H1 (cell line): ENCODE measurements around the gene DOCK9. TPM values are rescaled to one million over a fixed set of nuclear protein-coding genes. Genes with fewer than 3 reads are reported as not detected.

Experiments
- CTCF ChIA-PET: fragments of 300-600 bp; sonication (Branson Sonifier 250); formaldehyde crosslinking; loops from one replicate; lab custom pipeline; 2021; ENCODE audit not compliant: partially characterized antibody; lab: Charles Lee
- POLR2A ChIA-PET: fragments of 300-600 bp; sonication (Branson Sonifier 250); formaldehyde crosslinking; loops from one replicate; lab custom pipeline; 2021; ENCODE audit warnings: inconsistent platforms; ENCODE audit not compliant: partially characterized antibody; lab: Charles Lee
- DNase-seq, 2 experiments: peaks; one replicate each; pipeline versions ENCODE4 v3.0.0 to v3.0.0-alpha.2; 2010 to 2022; ENCODE audit warnings: low spot score in 2 of 2, low read depth in 1 of 2, mixed read lengths in 1 of 2
- FAIRE-seq: peaks from 2 replicates; lab custom pipeline; 2011; peaks lifted over from hg19 to GRCh38; lab: Jason Lieb, UNC
- H2AFZ ChIP-seq: 2 replicates; pipeline ENCODE4 v1.8.1; 2012; ENCODE audit warnings: low read length, inconsistent platforms
- H2AK5ac ChIP-seq: 2 replicates; pipeline ENCODE4 v1.6.1; 2013; ENCODE audit warnings: low read depth, low read length
- H2BK120ac ChIP-seq: replicated peaks from 2 replicates; pipeline ENCODE3; 2013; ENCODE audit warnings: low read depth, low read length, inconsistent platforms
- H2BK12ac ChIP-seq: 2 replicates; pipeline ENCODE4 v1.6.1; 2013; ENCODE audit warnings: low read depth, low read length
- H2BK15ac ChIP-seq: 2 replicates; pipeline ENCODE4 v1.6.1; 2013; ENCODE audit warnings: low read length
- H2BK20ac ChIP-seq: 2 replicates; pipeline ENCODE4 v1.6.1; 2013; ENCODE audit warnings: low read length
- H2BK5ac ChIP-seq: 2 replicates; pipeline ENCODE4 v1.6.1; 2013; ENCODE audit warnings: low read depth, low read length
- H3K14ac ChIP-seq: 2 replicates; pipeline ENCODE4 v1.6.1; 2013; ENCODE audit warnings: inconsistent platforms; ENCODE audit not compliant: insufficient read length
- H3K18ac ChIP-seq: 2 replicates; pipeline ENCODE4 v1.6.1; 2013; ENCODE audit warnings: low read length; ENCODE audit errors: extremely low read depth
- H3K23ac ChIP-seq: 2 replicates; pipeline ENCODE4 v1.6.1; 2013; ENCODE audit warnings: inconsistent platforms; ENCODE audit not compliant: insufficient read length
- H3K23me2 ChIP-seq: 2 replicates; pipeline ENCODE4 v1.6.1; 2013; ENCODE audit warnings: low read depth, low read length
- H3K27ac ChIP-seq: 2 replicates; pipeline ENCODE4 v1.6.1; 2011; ENCODE audit warnings: low read depth, low read length, inconsistent platforms
- H3K27me3 ChIP-seq, 4 experiments: replicated peaks in 1 of 4; 1 replicate in 1 of 4; 2 replicates in 3 of 4; pipeline versions ENCODE4 v1.6.1 to v1.8.1; 2011 to 2013; ENCODE audit warnings: low read length in 3 of 4, mild to moderate bottlenecking in 3 of 4, inconsistent platforms in 2 of 4, mixed read lengths in 2 of 4, moderate library complexity in 1 of 4; ENCODE audit not compliant: control insufficient read depth in 3 of 4, insufficient read depth in 3 of 4; ENCODE audit errors: extremely low read depth in 1 of 4
- H3K36me3 ChIP-seq, 4 experiments: 2 replicates each; pipeline versions ENCODE4 v1.6.1 to v1.8.1; 2011 to 2013; ENCODE audit warnings: mild to moderate bottlenecking in 4 of 4, low read length in 3 of 4, moderate library complexity in 2 of 4, control low read depth in 1 of 4, inconsistent platforms in 1 of 4; ENCODE audit not compliant: insufficient read depth in 4 of 4, control insufficient read depth in 2 of 4
- H3K4ac ChIP-seq: replicated peaks from 2 replicates; pipeline ENCODE3; 2013; ENCODE audit warnings: low read length, low read depth, mixed read lengths, inconsistent platforms; ENCODE audit not compliant: insufficient read length
- H3K4me1 ChIP-seq, 4 experiments: replicated peaks in 1 of 4; 1 replicate in 1 of 4; 2 replicates in 3 of 4; pipeline versions ENCODE4 v1.6.1 to v1.8.1; 2011 to 2013; ENCODE audit warnings: low read length in 3 of 4, inconsistent platforms in 2 of 4, mixed read lengths in 1 of 4; ENCODE audit not compliant: insufficient read depth in 4 of 4, control insufficient read depth in 3 of 4
- H3K4me2 ChIP-seq, 2 experiments: 2 replicates each; pipeline versions ENCODE4 v1.6.1 to v1.8.1; 2011 to 2013; ENCODE audit warnings: low read depth in 2 of 2, low read length in 2 of 2, control low read depth in 1 of 2, inconsistent platforms in 1 of 2, mild to moderate bottlenecking in 1 of 2; ENCODE audit not compliant: insufficient read depth in 1 of 2
- H3K4me3 ChIP-seq, 4 experiments: fragments of 200-600, 300-600 bp in 1 of 4; sonication (generic), shearing (Covaris generic), sonication (Bioruptor Twin) in 1 of 4; 2 replicates each; pipeline versions ENCODE4 v1.5.1 to v1.8.1; 2011 to 2016; ENCODE audit warnings: low read length in 4 of 4, low read depth in 3 of 4, control low read depth in 2 of 4, inconsistent platforms in 2 of 4, mild to moderate bottlenecking in 2 of 4, mixed read lengths in 1 of 4, moderate library complexity in 1 of 4; ENCODE audit not compliant: insufficient read depth in 2 of 4; ENCODE audit errors: extremely low read depth in 1 of 4
- H3K56ac ChIP-seq: replicated peaks from 2 replicates; pipeline ENCODE3; 2013; ENCODE audit warnings: low read depth, mild to moderate bottlenecking, mixed read lengths, low read length, inconsistent platforms; ENCODE audit not compliant: insufficient read length
- H3K79me1 ChIP-seq: 2 replicates; pipeline ENCODE4 v1.6.1; 2013; ENCODE audit warnings: low read depth, low read length, control low read depth
- H3K79me2 ChIP-seq, 2 experiments: 2 replicates each; pipeline versions ENCODE4 v1.6.1 to v1.8.1; 2012 to 2013; ENCODE audit warnings: low read length in 2 of 2, mild to moderate bottlenecking in 2 of 2, inconsistent platforms in 1 of 2; ENCODE audit not compliant: insufficient read depth in 2 of 2, control insufficient read depth in 1 of 2
- H3K9ac ChIP-seq, 4 experiments: replicated peaks in 1 of 4; 1 replicate in 1 of 4; 2 replicates in 3 of 4; pipeline versions ENCODE4 v1.6.1 to v1.8.1; 2011 to 2013; ENCODE audit warnings: low read depth in 3 of 4, low read length in 3 of 4, control low read depth in 2 of 4, mild to moderate bottlenecking in 2 of 4, moderate library complexity in 2 of 4, inconsistent platforms in 1 of 4; ENCODE audit errors: extremely low read depth in 1 of 4
- H3K9me3 ChIP-seq, 2 experiments: 2 replicates each; pipeline versions ENCODE4 v1.6.1 to v1.8.1; 2012 to 2013; ENCODE audit warnings: mild to moderate bottlenecking in 2 of 2, moderate library complexity in 2 of 2, control low read depth in 1 of 2, inconsistent platforms in 1 of 2, low read depth in 1 of 2, low read length in 1 of 2, mixed read lengths in 1 of 2; ENCODE audit not compliant: insufficient read depth in 2 of 2
- H4K20me1 ChIP-seq, 2 experiments: replicated peaks in 1 of 2; 2 replicates each; pipeline versions ENCODE3 to v1.8.1; 2011 to 2013; ENCODE audit warnings: inconsistent platforms in 2 of 2, low read length in 2 of 2, mild to moderate bottlenecking in 1 of 2; ENCODE audit not compliant: insufficient read depth in 2 of 2, control insufficient read depth in 1 of 2
- H4K5ac ChIP-seq: 2 replicates; pipeline ENCODE4 v1.6.1; 2013; ENCODE audit warnings: low read length, low read depth, mixed read lengths, inconsistent platforms; ENCODE audit not compliant: insufficient read length
- H4K8ac ChIP-seq: 2 replicates; pipeline ENCODE4 v1.8.0; 2013; ENCODE audit warnings: mild to moderate bottlenecking, moderate library complexity, low read length, inconsistent platforms; ENCODE audit not compliant: insufficient read depth; ENCODE audit errors: extremely low read depth
- H4K91ac ChIP-seq: replicated peaks from 2 replicates; pipeline ENCODE3; 2013; ENCODE audit warnings: low read length, mixed read lengths, inconsistent platforms; ENCODE audit not compliant: insufficient read length
- ASH2L ChIP-seq: fragments of 200-600, 300-600 bp; sonication (generic); IDR thresholded peaks from one replicate; pipeline ENCODE4 v1.7.1; 2017; ENCODE audit warnings: low read length
- BACH1 ChIP-seq: IDR thresholded peaks from 2 replicates; pipeline ENCODE4 v1.6.1; 2012; ENCODE audit warnings: low read length, improper control_type of control experiment
- BRCA1 ChIP-seq: IDR thresholded peaks from 2 replicates; pipeline ENCODE4 v1.6.1; 2012; ENCODE audit warnings: low read depth, low read length, improper control_type of control experiment
- CREB1 ChIP-seq: IDR thresholded peaks from 2 replicates; pipeline ENCODE4 v1.6.1; 2012; ENCODE audit warnings: inconsistent platforms
- JUN ChIP-seq: IDR thresholded peaks from 2 replicates; pipeline ENCODE4 v1.6.1; 2011; ENCODE audit warnings: low read depth, mild to moderate bottlenecking, improper control_type of control experiment, low read length
- NANOG ChIP-seq: IDR thresholded peaks from 2 replicates; pipeline ENCODE4 v1.6.1; 2011; ENCODE audit warnings: low read length, low read depth, mild to moderate bottlenecking, inconsistent platforms; ENCODE audit not compliant: insufficient read depth, poor library complexity, severe bottlenecking
- PHF8 ChIP-seq: fragments of 200-600 bp; sonication (generic); conservative IDR thresholded peaks from 2 replicates; pipeline ENCODE4 v1.7.1; 2012; ENCODE audit warnings: low read depth, mild to moderate bottlenecking, inconsistent platforms, low read length, moderate library complexity
- RAD21 ChIP-seq, 2 experiments: IDR thresholded peaks in 1 of 2; conservative IDR thresholded peaks in 1 of 2; 2 replicates each; pipeline ENCODE4 v1.6.1; 2011; ENCODE audit warnings: low read depth in 2 of 2, low read length in 2 of 2, improper control_type of control experiment in 1 of 2, inconsistent platforms in 1 of 2, mild to moderate bottlenecking in 1 of 2, moderate library complexity in 1 of 2
- RBBP5 ChIP-seq: IDR thresholded peaks from 2 replicates; pipeline ENCODE4 v1.7.1; 2012; ENCODE audit warnings: low read depth, mild to moderate bottlenecking, inconsistent platforms, low read length, moderate library complexity, borderline replicate concordance
- SAP30 ChIP-seq: fragments of 300-600 bp; sonication (generic); IDR thresholded peaks from 2 replicates; pipeline ENCODE4 v1.7.1; 2012; ENCODE audit warnings: low read length, moderate library complexity, mild to moderate bottlenecking, inconsistent platforms; ENCODE audit not compliant: insufficient read depth, insufficient replicate concordance
- SIN3A ChIP-seq, 2 experiments: IDR thresholded peaks in 1 of 2; conservative IDR thresholded peaks in 1 of 2; 2 replicates each; pipeline ENCODE4 v1.6.1; 2011 to 2012; ENCODE audit warnings: low read length in 2 of 2, improper control_type of control experiment in 1 of 2, low read depth in 1 of 2, mild to moderate bottlenecking in 1 of 2
- SIRT6 ChIP-seq: IDR thresholded peaks from one replicate; pipeline ENCODE4 v1.7.1; 2012; ENCODE audit warnings: low read length, inconsistent platforms
- SP4 ChIP-seq: IDR thresholded peaks from 2 replicates; pipeline ENCODE4 v1.6.1; 2012; ENCODE audit warnings: low read length, inconsistent platforms
- TBP ChIP-seq: IDR thresholded peaks from 2 replicates; pipeline ENCODE4 v1.6.1; 2011; ENCODE audit warnings: low read depth, low read length, improper control_type of control experiment
- TCF12 ChIP-seq: IDR thresholded peaks from 2 replicates; pipeline ENCODE4 v1.6.1; 2011; ENCODE audit warnings: low read depth, mild to moderate bottlenecking, low read length
- WGBS, 2 experiments: shearing (Covaris generic) in 1 of 2; methylation state at CpG; one replicate each; pipeline versions ENCODE4 v1.1.6 to v1.1.7; 2013 to 2015; ENCODE audit warnings: low lambda C conversion rate in 2 of 2, mixed read lengths in 2 of 2, inconsistent platforms in 1 of 2, low coverage in 1 of 2, missing lambda C conversion rate in 1 of 2; ENCODE audit not compliant: insufficient replicate concordance in 2 of 2, insufficient coverage in 1 of 2, insufficient read length in 1 of 2; ENCODE audit errors: extremely low coverage in 1 of 2, missing lambda C conversion rate in 1 of 2; 5-methylcytosine and 5-hydroxymethylcytosine counted together
- polyA plus RNA-seq, 7 experiments: library from polyadenylated mRNA; depleted of rRNA in 3 of 7; stranded (reverse) in 5 of 7; unstranded in 2 of 7; fragments of >200 nt in 5 of 7; fragments of 200-250 nt in 2 of 7; gene quantifications; 1 replicate in 5 of 7; 2 replicates in 1 of 7; 4 replicates in 1 of 7; pipeline versions ENCODE4 v1.2.1 to v1.2.3, GENCODE V29; 2011 to 2013; ENCODE audit warnings: missing spikeins in 2 of 7, mixed read lengths in 2 of 7
- total RNA-seq: library from RNA; stranded (reverse); fragmentation: NEBNext Ultra II Directional; extraction: Animal tissue kit (Norgen Biotek cat#: 25700); gene quantifications from 2 replicates; pipeline ENCODE4 v1.2.1, GENCODE V29; 2021

Gene DOCK9
- total and polyA plus RNA-seq, 2 of the 8 experiments (the other 6 are each of a cell fraction or from before 2014, with no cell fraction given), result 21.6 to 31.5 TPM

DNA sequence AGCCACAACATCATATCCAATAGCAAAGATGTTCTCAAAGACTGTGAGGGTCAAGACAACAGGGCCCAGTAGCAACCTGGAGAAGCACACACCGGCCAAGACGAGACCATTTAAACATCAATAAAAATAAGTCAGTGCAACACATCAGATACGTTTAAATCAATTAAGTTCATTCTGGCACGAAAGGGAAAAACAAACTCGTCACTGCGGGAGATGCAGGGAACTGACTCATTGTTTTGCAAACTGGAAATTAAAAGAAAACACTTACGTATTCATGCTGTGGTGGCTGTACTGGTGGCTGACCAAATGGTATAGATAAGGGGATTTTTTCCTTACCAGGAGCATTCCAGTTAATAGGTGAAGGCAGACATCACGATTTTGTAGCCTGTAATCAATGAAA, 199.1 kb downstream of the DOCK9 start:
- Histone ChIP-seq H2BK20ac (no peak overlapping the region), H3K9ac (no peak overlapping the region), H3K36me3 (no peaks in the 10 kb centered on the region), H3K79me2 (no peaks in the 10 kb centered on the region), H4K20me1 (no peaks in the 10 kb centered on the region), H3K4ac (no peak overlapping the region), H3K9me3 (no peaks in the 10 kb centered on the region), H3K27me3 (no peaks in the 10 kb centered on the region), H3K56ac (no peak overlapping the region), H4K91ac (no peak overlapping the region), H4K5ac (no peak overlapping the region), H3K4me1 (no peaks in the 10 kb centered on the region; a peak in 1 of 7 replicates), H2BK120ac (no peak overlapping the region), H3K4me3 (no peak overlapping the region), H3K79me1 (no peaks in the 10 kb centered on the region), H2BK5ac (no peak overlapping the region), H2AK5ac (no peak overlapping the region), H3K14ac (no peak overlapping the region), H4K8ac (no peak overlapping the region), H3K27ac (no peak overlapping the region), H3K23me2 (no peaks in the 10 kb centered on the region; the same call in 1 of the 2 replicates), H2AFZ (no peak overlapping the region), H3K23ac (no peak overlapping the region), H3K4me2 (no peak overlapping the region), H2BK15ac (no peak overlapping the region), H2BK12ac (no peak overlapping the region), H3K18ac (no peak overlapping the region)
- 77% methylated on average over 8 of the region's 8 CpGs; no CpG with 5 or more reads in 1 of the 2 experiments for WGBS, 2 experiments
- ChIA-PET CTCF (interaction anchor here (2.4 kb wide), 1 partner anchor 12 kb away, joined by 10 read pairs; no protein-coding TSS in a partner anchor), POLR2A (no interaction called here)
- no peak for FAIRE-seq
- no peak for DNase-seq
- TF ChIP-seq SAP30 (no peak), CREB1 (no peak), RBBP5 (no peak), ASH2L (no peak), NANOG (no peak), BACH1 (no peak), PHF8 (no peak), TCF12 (no peak), JUN (no peak), BRCA1 (no peak), SP4 (no peak), RAD21 (IDR thresholded peaks at IDR 0.05 in 1 of 2, conservative IDR thresholded peaks at IDR 0.05 in 1 of 2; ENCODE audit: low read depth in 2 of 2, low read length in 2 of 2) (no peak), TBP (no peak), SIRT6 (no peak), SIN3A (conservative IDR thresholded peaks at IDR 0.05 in 1 of 2, IDR thresholded peaks at IDR 0.05 in 1 of 2; ENCODE audit: low read depth in 1 of 2, low read length in 2 of 2) (no peak)
